GM10266 (cell line): ENCODE results near the gene NFIX.

Experiments
- DNase-seq: peaks from one replicate; pipeline ENCODE4 v3.0.0; 2012; ENCODE audit errors: extremely low spot score
- TF ChIP-seq, protein P1 (sequence below): IDR thresholded peaks from 2 replicates; pipeline ENCODE4 v1.5.1; 2012; ENCODE audit warnings: mild to moderate bottlenecking, low read depth; ENCODE audit not compliant: control insufficient read depth, insufficient read depth; ENCODE audit errors: missing control alignments

NFIX gene

DNA sequence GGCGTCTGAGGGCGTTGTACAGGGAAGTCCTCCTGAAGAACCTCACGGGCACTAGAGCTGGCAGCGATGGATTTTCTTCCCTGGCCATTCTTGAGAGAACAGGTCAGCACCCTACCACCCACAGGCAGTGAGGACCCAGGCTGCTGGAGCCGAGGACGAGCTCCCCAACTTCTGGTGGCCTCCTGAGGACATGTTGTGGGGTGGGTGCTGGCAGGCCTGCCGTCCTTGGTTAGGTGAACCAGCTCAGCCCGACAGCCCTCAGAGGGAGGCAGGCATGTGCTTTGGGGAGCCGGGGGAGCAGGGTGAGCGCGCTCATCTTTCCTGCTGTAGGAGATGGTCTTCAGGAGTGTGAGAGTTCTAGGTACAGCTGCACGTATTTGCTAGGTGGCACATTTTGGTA lies 92.0 kb downstream of the NFIX start:
- no peak for DNase-seq
- TF ChIP-seq, protein P1, sequence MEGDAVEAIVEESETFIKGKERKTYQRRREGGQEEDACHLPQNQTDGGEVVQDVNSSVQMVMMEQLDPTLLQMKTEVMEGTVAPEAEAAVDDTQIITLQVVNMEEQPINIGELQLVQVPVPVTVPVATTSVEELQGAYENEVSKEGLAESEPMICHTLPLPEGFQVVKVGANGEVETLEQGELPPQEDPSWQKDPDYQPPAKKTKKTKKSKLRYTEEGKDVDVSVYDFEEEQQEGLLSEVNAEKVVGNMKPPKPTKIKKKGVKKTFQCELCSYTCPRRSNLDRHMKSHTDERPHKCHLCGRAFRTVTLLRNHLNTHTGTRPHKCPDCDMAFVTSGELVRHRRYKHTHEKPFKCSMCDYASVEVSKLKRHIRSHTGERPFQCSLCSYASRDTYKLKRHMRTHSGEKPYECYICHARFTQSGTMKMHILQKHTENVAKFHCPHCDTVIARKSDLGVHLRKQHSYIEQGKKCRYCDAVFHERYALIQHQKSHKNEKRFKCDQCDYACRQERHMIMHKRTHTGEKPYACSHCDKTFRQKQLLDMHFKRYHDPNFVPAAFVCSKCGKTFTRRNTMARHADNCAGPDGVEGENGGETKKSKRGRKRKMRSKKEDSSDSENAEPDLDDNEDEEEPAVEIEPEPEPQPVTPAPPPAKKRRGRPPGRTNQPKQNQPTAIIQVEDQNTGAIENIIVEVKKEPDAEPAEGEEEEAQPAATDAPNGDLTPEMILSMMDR = no peak

- no peak for DNase-seq
- TF ChIP-seq, protein P1 = no peak
These were observed 92.7 kb downstream of the NFIX start for GRCh38 chr19:13087795-13088537.

GRCh38 chr19:13089139-13089856 lies 94.0 kb downstream of the NFIX start:
- DNase-seq = no peak
- TF ChIP-seq, protein P1 = no peak

DNA sequence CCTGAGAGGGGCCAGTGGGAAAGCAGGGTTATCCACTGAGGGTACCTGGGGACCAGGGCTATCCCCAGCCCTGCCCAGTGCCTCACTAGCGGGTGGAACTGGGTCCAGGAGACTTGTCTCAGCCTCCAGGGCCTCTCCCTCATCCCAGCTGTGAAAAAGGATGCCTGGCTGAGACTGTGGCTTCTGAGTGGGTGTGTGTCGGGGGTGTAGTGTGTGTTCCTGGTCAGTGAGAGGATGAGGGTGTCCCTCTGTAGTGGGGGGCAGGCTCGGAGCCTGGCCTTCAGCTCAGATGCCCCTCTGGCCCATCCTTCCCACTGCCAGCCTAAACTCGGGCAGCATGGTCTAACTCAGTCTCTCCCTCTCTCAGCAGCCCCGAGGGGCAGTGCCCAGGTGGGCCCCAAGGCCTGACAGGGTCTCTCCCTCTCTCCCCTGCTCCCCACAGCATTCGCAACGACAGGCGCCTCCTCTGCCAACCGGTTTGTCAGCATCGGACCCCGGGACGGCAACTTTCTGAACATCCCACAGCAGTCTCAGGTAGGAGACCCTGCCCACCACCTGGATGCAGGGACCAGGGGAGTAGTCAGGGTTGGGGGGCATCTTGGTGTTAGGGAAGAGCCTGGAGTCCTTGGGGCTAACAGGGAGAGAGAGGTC lies 94.7 kb downstream of the NFIX start:
- no peak for DNase-seq
- TF ChIP-seq, protein P1 = no peak

DNA sequence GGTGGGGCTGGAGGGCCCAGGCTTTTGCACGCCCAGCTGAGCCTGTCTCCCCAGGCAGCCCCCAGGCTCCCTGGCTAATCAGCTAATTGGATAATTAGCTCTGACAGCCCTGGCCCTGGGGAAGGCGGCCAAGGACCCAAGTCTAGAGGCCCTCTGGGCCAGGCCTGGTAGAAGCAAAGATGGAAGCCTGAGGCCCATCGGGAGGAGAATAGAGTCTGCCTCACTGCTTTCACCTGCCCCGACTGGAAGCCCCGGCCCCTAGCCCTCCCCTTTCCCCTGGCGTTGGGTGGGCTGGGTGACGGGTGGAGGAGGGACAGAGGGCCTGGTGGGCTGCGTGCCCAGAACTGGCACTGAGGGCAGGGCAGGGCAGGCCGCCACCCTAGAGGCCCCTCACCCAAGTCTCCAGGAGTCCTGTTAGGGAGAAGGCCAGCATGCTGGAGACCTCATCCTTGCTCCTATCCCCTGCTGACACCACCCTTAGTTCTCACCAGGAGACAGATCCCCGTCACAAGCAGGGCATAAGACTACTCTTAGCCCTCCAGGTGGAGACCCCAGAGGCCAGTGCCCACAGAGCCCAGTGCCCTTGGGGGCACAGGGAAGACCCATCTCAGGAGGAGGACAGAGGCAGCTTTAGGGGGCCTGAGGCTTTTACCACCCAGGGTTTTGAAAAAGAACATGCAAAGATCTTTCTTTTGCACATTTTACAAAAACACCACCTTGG lies 95.4 kb downstream of the NFIX start:
- no peak for DNase-seq
- TF ChIP-seq, protein P1 = no peak

- DNase-seq = no peak
- TF ChIP-seq, protein P1 = no peak
These were observed 96.3 kb downstream of the NFIX start for GRCh38 chr19:13091400-13092157.
